Activated CD8-positive, alpha-beta memory T cell treated with anti-CD3 and anti-CD28 coated beads for 1 hour (primary cell): ENCODE data around the gene MADD.

ENCODE experiments used
- DNase-seq, 2 donors: peaks; one replicate each; pipeline ENCODE4 v3.0.0-alpha.2; 2020; ENCODE audit warnings: low read depth in 1 of 2; ENCODE audit errors: extremely low read depth in 1 of 2

MADD gene

DNA sequence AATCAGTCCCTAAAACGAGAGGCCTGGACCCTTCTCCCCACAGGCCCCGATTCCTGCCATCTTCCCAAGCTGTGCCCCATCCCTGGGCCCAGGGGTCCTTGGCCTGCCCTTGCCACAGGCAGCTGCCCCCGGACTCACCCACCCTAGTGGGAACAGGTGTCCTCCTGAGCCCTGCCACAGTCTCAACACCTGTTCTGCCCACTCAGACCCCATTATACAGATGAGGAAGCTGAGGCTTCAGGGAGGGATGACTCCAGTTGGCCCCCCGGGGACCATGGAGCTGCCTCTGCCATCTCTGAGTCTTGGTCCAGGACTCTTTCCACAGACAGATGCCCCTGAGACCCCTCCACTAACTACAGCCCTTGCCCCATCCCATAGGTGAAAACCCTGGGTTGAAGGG is 66.7 kb downstream of the MADD start:
- no peak for DNase-seq

DNA sequence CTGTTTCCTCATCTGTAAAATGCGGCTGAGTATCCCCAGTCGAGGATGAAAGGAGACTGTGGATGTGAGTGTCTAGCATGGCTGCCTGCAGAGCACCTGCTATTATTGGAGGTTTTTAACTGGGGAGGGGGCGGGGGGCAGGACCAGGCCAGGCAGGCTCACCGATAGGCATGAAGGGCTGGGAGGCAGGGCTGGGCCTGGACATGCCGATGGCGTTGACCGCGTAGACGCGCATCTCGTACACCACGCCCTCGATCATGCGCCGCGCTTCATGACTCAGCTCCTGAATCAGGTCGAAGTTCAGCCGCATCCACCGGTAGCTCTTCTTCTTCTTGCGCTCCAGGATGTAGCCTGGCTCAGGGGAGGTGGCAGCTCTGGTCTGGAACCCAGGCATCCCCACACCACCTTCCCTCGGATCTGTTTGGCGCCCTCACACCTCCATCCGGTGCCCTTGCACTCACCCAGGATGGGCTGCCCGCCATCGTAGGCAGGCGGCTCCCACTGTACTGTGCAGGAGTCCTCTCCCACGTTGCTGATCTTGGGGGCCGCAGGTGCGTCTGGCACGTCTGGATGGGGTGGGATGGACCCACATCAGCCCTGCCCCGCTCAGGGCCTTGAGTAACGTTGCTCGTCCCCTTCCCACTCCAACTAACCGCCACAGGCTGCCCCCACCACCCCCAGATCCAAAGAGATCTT is 67.4 kb downstream of the MADD start:
- no peak for DNase-seq

DNA sequence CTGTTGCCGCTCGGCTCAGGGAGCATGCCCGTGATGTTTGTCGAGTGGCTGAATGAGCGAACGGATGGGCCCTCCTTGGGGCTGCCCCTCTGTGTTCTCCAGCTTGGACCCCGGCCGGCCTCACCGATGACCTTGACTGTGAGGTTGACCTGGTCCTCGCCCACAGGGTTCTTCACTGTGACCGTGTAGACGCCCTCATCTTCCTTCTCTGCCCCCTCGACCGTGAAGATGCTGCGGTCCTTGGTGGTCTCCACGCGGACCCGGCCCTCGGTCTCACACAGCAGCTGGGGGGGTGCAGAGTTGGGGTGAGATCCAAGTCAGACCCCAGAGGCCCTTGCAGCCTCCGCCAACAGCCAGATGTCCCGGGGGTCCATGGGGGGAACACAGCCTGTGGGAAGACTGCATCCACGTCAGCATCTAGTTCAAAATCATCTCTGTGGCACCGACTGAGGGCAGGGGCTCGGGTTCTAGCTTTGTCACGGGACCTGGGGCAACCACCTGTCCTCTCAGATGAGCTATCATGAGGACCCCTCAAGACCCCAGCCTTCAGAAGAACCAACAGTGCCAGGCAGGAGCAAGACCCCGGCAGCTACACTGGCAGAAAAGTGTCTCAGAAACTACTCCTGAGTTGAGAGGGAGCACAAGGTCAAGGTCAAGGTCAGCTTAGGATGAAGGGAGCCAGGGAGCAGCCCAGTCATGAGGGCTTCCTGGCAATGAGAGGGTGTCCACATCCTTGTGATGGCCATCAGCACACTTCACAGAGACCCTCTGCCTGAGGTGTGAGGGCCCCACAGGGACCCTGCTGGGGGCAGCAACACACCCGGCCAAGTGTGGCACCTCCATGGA is 68.7 kb downstream of the MADD start:
- no peak for DNase-seq

GRCh38 chr11:47340010-47340409 is 70.1 kb downstream of the MADD start:
- no peak for DNase-seq

DNA sequence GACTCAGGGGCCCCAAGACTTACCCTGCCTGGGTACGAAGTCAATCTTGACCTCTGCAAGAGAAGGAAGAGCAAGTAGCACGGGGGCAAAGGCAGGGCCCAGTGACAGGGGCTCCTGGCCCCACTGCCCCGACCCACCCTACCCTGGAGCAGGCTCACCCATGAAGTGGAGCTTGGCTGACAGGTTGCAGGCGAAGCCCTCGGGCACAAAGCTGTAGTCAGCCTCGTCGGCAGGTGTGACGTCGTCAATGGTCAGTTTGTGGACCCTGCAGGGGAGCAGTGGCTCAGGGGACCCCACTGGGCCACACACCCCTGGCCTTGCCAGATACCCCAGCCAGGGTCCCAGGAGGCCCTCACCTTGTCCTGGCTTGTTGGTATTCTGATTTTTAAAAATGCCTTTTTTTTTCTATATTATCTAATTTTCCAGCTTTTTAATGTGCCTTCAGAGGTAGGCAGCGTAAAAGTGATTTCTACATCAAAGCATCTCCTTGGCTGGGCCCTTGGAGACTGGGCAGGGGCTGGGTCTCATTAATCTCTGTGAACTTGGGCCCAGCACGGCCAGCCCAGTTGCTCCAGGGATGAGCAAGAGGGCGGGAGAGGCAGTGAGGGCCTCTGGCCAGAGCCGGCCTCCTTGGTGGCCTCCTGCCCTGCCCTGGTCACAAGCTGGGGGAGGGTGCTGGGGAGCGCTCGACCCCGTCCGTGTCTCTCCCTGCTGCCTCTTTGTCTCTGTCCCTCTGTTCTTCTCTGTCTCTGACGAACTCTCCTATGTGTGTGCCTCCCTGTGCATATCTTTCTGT is 71.2 kb downstream of the MADD start:
- no peak for DNase-seq

DNA sequence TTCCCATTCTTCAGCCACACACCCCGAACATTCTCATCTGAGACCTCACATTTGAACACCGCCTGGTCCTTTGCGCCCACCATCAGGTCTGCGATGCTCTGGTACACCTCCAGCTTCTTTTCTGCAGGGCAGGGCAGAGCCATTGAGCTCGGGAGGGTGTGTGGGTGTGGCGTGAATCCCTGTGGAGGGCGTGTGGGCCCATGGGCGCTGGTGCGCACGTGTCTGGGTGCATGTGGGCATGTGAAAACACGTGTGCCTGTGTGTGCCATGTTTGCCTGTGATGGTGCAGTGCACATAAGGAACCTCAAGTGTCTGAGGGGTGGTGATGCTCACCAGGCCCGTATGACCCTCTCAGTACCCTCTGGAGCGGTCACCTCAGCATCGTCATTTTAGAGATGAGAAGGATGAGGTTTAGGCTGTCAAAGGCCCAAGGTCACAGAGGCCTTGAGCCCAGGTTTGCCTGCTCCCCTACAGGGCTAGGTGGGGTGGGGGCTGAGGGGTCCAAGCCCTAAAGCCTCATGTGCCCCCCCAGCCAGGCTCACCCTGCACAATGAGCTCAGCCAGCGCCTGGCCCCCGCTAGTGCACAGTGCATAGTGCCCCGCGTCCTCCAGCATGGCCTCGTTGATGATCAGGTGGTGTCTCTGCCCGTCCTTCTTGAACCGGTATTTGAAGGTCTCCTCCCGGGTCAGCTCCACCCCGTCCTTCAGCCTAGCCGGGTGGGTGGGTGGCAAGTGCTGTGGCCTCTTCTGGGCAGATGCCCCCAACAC is 72.3 kb downstream of the MADD start:
- DNase-seq: no peak

- no peak for DNase-seq
Observed at GRCh38 chr11:47342854-47343253, 72.9 kb downstream of the MADD start.

- no peak for DNase-seq
Observed at GRCh38 chr11:47345890-47346563, 76.1 kb downstream of the MADD start.

DNA sequence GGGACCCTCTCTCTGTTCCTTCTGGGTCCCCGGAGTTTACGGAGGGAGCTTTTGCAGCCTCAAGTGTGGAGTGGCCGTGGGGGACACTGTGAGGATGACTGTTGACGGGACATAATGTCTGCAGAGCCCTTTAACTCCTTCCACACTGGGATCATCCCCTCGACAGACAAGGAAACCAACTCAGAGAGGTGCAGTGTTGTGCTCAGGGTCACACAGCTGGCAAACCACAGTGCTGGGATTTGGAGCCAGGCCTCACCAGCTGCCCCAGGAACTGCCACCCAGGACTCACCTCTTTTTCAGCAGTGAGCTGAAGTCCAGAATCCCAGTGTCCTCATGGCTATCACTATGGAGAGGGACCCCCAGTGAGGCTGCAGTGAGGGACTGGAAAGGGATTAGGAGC is 77.2 kb downstream of the MADD start:
- DNase-seq: no peak

GRCh38 chr11:47348131-47348802 is 78.3 kb downstream of the MADD start:
- no peak for DNase-seq

GRCh38 chr11:47348859-47349258 is 78.9 kb downstream of the MADD start:
- DNase-seq: no peak

- no peak for DNase-seq
Observed at GRCh38 chr11:47349521-47350095, 79.7 kb downstream of the MADD start.

GRCh38 chr11:47350315-47350714 is 80.4 kb downstream of the MADD start:
- no peak for DNase-seq

GRCh38 chr11:47351156-47352126 is 81.5 kb downstream of the MADD start:
- DNase-seq: no peak

DNA sequence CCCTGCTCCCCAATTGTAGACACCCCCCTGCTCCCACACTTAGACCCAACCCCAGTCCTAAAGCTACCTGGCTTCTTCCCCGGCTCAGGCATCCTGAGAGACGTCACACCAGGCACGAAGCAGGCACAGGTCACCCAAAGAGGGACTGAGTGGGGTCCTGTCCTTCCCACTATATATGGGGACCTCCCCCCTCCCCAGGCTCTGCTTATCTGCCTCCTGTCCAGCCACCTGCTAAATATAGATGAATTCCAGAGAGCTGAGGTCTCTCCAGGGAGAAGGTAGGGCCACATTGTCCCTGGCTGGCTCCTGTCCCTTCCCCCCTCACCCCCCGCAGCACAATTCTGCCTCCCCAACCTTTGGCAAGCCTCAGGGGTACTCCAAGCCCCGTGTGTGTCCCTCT is 82.6 kb downstream of the MADD start, which contains the start of gene MYBPC3:
Gene MYBPC3, minus strand, starts transcription at position 147 of the 400 bp plus-strand sequence. Its CDS starts 55 bp downstream, at position 92.
- DNase-seq: no peak

GRCh38 chr11:47353978-47354774 is 84.2 kb downstream of the MADD start:
- no peak for DNase-seq

DNA sequence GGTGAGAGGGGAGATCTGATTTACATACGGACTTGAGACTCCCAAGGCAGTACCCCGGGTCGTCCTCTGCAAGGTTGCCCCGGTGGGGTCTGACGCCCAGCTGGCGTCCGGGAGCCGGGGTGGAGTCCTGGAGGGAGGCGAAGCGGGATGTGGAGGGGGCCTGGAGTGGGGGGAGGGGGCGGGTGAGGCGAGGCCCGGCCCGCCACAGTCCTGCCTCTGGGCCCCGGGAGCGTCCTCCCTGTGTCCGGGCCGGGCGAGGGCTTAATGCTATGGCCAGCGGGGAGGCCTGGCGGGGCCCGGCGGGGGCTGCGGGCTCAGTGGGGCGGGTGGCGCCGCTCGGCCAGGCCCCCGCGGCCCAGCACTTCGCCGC is 85.0 kb downstream of the MADD start:
- no peak for DNase-seq
